GM23248 (cell line): Measurements from ENCODE around the gene MARCHF3.
"Not testable (repeated sequence)": the region's sequence is repeated elsewhere in the genome, so short reads cannot be mapped to it uniquely, and the experiment has no call there.

Source experiments
- EZH2 ChIP-seq: fragments of 200-600 bp; sonication (generic); IDR thresholded peaks from 2 replicates; pipeline ENCODE4 v1.6.1; 2018; ENCODE audit warnings: antibody characterized with exemption, mild to moderate bottlenecking; ENCODE audit not compliant: insufficient read depth, poor library complexity, severe bottlenecking
- EZH2phosphoT487 ChIP-seq: fragments of 200-600 bp; sonication (generic); IDR thresholded peaks from 2 replicates; pipeline ENCODE4 v1.6.1; 2018; ENCODE audit warnings: antibody characterized with exemption, moderate library complexity, mild to moderate bottlenecking, low read depth; ENCODE audit not compliant: insufficient read depth

DNA sequence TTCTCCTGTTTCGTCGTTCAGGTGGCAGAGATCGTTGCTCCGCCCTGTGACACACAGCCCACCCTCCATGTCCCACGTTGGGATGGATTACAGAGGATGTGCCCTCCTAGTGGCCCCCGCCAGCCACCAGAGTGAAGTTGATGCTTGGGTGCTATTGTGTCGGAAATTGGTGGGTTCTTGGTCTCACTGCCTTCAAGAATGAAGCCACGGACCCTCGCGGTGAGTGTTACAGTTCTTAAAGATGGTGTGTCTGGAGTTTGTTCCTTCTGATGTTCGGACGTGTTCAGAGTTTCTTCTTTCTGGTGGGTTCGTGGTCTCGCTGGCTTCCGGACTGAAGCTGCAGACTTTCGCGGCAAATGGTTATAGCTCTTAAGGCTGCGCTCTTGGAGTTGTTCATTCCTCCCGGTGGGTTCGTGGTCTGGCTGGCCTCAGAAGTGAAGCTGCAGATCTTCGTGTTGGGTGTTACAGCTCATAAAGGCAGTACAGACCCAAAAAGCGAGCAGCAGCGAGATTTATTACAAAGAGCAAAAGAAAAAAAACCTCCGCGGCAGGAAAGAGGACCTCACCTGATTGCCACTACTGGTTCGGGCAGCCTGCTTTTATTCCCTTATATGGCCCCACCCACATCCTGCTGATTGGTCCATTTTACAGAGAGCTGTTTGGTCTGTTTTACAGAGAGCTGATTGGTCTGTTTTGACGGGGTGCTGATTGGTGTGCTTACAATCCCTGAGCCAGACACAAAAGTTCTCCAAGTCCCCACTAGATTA lies 176.6 kb downstream of the MARCHF3 start:
- not testable (repeated sequence) for TF ChIP-seq EZH2, EZH2phosphoT487
